GM23338 (cell line): ENCODE measurements around the gene ISX.

ENCODE experiments used
- CREB1 ChIP-seq: fragments of 250-450 bp; sonication (Bioruptor Pico); IDR thresholded peaks from 2 replicates; pipeline ENCODE4 v1.5.0; 2020; ENCODE audit warnings: low read depth, mild to moderate bottlenecking, moderate library complexity
- EZH2 ChIP-seq: fragments of 200-600 bp; sonication (generic); IDR thresholded peaks from one replicate; pipeline ENCODE4 v1.8.0; 2017; ENCODE audit warnings: antibody characterized with exemption, mild to moderate bottlenecking, low read depth; ENCODE audit not compliant: unreplicated experiment
- EZH2phosphoT487 ChIP-seq: fragments of 200-600 bp; sonication (generic); IDR thresholded peaks from one replicate; pipeline ENCODE4 v1.8.1; 2018; ENCODE audit warnings: antibody characterized with exemption; ENCODE audit not compliant: unreplicated experiment
- JUNB ChIP-seq: IDR thresholded peaks from one replicate; pipeline ENCODE4 v1.6.1; 2016; ENCODE audit warnings: antibody characterized with exemption; ENCODE audit not compliant: unreplicated experiment
- NANOG ChIP-seq: IDR thresholded peaks from 2 replicates; pipeline ENCODE4 v1.6.1; 2016; ENCODE audit warnings: antibody characterized with exemption, borderline replicate concordance
- POLR2AphosphoS5 ChIP-seq: IDR thresholded peaks from 2 replicates; pipeline ENCODE4 v1.6.1; 2016; ENCODE audit warnings: antibody characterized with exemption, low read depth
- ZNF114 ChIP-seq: fragments of 250-450 bp; sonication (Bioruptor Pico); IDR thresholded peaks from 2 replicates; pipeline ENCODE4 v1.5.0; 2020; ENCODE audit warnings: mild to moderate bottlenecking, moderate library complexity
- TF ChIP-seq, protein P1 (sequence below), 2 experiments: fragments of 200-600 bp in 1 of 2; sonication (generic) in 1 of 2; conservative IDR thresholded peaks; 2 replicates each; pipeline versions ENCODE4 v1.5.1 to v1.6.1; 2016 to 2017; ENCODE audit warnings: antibody characterized with exemption in 2 of 2, low read depth in 2 of 2, mild to moderate bottlenecking in 2 of 2, moderate library complexity in 1 of 2
- TF ChIP-seq, protein P2 (sequence below): IDR thresholded peaks from one replicate; pipeline ENCODE4 v1.6.1; 2018; ENCODE audit warnings: antibody characterized with exemption; ENCODE audit not compliant: unreplicated experiment
- TF ChIP-seq, protein P3 (sequence below): IDR thresholded peaks from 2 replicates; pipeline ENCODE4 v1.6.1; 2016; ENCODE audit warnings: antibody characterized with exemption
- TF ChIP-seq, protein P4 (sequence below): fragments of 250-450 bp; sonication (Bioruptor Pico); IDR thresholded peaks from 2 replicates; pipeline ENCODE4 v1.5.0; 2020; ENCODE audit warnings: mild to moderate bottlenecking, moderate library complexity

DNA sequence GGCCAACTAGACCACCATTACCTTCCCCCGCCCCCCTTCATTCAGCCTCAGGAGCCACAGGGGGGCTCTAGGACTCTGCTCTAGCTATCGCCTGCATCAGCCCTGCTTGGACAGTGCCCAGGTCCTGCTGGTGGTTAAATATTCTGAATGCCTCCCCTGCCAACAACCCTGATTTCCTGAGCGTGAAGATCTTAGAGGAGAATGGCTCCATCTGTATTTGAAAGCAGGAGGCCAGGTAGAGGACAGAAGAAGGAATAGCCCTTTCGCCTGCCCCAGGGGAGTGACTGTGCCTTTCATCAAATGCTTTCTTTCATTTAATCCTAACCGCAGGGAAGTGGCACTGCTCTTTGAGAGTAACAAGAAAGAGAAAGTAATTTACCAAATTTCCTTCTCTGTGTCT, 69.2 kb downstream of the ISX start:
- TF ChIP-seq, protein P1, sequence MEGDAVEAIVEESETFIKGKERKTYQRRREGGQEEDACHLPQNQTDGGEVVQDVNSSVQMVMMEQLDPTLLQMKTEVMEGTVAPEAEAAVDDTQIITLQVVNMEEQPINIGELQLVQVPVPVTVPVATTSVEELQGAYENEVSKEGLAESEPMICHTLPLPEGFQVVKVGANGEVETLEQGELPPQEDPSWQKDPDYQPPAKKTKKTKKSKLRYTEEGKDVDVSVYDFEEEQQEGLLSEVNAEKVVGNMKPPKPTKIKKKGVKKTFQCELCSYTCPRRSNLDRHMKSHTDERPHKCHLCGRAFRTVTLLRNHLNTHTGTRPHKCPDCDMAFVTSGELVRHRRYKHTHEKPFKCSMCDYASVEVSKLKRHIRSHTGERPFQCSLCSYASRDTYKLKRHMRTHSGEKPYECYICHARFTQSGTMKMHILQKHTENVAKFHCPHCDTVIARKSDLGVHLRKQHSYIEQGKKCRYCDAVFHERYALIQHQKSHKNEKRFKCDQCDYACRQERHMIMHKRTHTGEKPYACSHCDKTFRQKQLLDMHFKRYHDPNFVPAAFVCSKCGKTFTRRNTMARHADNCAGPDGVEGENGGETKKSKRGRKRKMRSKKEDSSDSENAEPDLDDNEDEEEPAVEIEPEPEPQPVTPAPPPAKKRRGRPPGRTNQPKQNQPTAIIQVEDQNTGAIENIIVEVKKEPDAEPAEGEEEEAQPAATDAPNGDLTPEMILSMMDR (conservative IDR thresholded peaks at IDR 0.05; ENCODE audit: low read depth in 2 of 2) = no peak
- TF ChIP-seq POLR2AphosphoS5 (no peak), JUNB (no peak), EZH2phosphoT487 (no peak), EZH2 (no peak), CREB1 (no peak), NANOG (no peak), ZNF114 (no peak)
- TF ChIP-seq, protein P2, sequence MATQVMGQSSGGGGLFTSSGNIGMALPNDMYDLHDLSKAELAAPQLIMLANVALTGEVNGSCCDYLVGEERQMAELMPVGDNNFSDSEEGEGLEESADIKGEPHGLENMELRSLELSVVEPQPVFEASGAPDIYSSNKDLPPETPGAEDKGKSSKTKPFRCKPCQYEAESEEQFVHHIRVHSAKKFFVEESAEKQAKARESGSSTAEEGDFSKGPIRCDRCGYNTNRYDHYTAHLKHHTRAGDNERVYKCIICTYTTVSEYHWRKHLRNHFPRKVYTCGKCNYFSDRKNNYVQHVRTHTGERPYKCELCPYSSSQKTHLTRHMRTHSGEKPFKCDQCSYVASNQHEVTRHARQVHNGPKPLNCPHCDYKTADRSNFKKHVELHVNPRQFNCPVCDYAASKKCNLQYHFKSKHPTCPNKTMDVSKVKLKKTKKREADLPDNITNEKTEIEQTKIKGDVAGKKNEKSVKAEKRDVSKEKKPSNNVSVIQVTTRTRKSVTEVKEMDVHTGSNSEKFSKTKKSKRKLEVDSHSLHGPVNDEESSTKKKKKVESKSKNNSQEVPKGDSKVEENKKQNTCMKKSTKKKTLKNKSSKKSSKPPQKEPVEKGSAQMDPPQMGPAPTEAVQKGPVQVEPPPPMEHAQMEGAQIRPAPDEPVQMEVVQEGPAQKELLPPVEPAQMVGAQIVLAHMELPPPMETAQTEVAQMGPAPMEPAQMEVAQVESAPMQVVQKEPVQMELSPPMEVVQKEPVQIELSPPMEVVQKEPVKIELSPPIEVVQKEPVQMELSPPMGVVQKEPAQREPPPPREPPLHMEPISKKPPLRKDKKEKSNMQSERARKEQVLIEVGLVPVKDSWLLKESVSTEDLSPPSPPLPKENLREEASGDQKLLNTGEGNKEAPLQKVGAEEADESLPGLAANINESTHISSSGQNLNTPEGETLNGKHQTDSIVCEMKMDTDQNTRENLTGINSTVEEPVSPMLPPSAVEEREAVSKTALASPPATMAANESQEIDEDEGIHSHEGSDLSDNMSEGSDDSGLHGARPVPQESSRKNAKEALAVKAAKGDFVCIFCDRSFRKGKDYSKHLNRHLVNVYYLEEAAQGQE = no peak
- TF ChIP-seq, protein P3, sequence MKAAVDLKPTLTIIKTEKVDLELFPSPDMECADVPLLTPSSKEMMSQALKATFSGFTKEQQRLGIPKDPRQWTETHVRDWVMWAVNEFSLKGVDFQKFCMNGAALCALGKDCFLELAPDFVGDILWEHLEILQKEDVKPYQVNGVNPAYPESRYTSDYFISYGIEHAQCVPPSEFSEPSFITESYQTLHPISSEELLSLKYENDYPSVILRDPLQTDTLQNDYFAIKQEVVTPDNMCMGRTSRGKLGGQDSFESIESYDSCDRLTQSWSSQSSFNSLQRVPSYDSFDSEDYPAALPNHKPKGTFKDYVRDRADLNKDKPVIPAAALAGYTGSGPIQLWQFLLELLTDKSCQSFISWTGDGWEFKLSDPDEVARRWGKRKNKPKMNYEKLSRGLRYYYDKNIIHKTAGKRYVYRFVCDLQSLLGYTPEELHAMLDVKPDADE = no peak
- TF ChIP-seq, protein P4, sequence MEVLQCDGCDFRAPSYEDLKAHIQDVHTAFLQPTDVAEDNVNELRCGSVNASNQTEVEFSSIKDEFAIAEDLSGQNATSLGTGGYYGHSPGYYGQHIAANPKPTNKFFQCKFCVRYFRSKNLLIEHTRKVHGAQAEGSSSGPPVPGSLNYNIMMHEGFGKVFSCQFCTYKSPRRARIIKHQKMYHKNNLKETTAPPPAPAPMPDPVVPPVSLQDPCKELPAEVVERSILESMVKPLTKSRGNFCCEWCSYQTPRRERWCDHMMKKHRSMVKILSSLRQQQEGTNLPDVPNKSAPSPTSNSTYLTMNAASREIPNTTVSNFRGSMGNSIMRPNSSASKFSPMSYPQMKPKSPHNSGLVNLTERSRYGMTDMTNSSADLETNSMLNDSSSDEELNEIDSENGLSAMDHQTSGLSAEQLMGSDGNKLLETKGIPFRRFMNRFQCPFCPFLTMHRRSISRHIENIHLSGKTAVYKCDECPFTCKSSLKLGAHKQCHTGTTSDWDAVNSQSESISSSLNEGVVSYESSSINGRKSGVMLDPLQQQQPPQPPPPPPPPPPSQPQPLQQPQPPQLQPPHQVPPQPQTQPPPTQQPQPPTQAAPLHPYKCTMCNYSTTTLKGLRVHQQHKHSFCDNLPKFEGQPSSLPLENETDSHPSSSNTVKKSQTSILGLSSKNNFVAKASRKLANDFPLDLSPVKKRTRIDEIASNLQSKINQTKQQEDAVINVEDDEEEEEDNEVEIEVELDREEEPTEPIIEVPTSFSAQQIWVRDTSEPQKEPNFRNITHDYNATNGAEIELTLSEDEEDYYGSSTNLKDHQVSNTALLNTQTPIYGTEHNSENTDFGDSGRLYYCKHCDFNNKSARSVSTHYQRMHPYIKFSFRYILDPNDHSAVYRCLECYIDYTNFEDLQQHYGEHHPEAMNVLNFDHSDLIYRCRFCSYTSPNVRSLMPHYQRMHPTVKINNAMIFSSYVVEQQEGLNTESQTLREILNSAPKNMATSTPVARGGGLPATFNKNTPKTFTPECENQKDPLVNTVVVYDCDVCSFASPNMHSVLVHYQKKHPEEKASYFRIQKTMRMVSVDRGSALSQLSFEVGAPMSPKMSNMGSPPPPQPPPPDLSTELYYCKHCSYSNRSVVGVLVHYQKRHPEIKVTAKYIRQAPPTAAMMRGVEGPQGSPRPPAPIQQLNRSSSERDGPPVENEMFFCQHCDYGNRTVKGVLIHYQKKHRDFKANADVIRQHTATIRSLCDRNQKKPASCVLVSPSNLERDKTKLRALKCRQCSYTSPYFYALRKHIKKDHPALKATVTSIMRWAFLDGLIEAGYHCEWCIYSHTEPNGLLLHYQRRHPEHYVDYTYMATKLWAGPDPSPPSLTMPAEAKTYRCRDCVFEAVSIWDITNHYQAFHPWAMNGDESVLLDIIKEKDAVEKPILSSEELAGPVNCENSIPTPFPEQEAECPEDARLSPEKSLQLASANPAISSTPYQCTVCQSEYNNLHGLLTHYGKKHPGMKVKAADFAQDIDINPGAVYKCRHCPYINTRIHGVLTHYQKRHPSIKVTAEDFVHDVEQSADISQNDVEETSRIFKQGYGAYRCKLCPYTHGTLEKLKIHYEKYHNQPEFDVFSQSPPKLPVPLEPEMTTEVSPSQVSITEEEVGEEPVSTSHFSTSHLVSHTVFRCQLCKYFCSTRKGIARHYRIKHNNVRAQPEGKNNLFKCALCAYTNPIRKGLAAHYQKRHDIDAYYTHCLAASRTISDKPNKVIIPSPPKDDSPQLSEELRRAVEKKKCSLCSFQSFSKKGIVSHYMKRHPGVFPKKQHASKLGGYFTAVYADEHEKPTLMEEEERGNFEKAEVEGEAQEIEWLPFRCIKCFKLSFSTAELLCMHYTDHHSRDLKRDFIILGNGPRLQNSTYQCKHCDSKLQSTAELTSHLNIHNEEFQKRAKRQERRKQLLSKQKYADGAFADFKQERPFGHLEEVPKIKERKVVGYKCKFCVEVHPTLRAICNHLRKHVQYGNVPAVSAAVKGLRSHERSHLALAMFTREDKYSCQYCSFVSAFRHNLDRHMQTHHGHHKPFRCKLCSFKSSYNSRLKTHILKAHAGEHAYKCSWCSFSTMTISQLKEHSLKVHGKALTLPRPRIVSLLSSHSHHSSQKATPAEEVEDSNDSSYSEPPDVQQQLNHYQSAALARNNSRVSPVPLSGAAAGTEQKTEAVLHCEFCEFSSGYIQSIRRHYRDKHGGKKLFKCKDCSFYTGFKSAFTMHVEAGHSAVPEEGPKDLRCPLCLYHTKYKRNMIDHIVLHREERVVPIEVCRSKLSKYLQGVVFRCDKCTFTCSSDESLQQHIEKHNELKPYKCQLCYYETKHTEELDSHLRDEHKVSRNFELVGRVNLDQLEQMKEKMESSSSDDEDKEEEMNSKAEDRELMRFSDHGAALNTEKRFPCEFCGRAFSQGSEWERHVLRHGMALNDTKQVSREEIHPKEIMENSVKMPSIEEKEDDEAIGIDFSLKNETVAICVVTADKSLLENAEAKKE (CRISPR knock-in tag) = no peak
